AG04450 (cell line): ENCODE results near the gene LRMDA. TPM values are rescaled to one million over a fixed set of nuclear protein-coding genes. Genes with fewer than 3 reads are reported as not detected.

Experiments used
- CTCF ChIA-PET: fragments of 300-600, 350-600 bp; formaldehyde crosslinking; extraction: SDS; loops from one replicate; lab custom pipeline; 2022; ENCODE audit warnings: antibody characterized with exemption, inconsistent platforms; lab: Charles Lee
- POLR2A ChIA-PET: fragments of 350-600 bp; formaldehyde crosslinking; extraction: SDS; loops from one replicate; lab custom pipeline; 2021; ENCODE audit warnings: antibody characterized with exemption, inconsistent platforms; lab: Yijun Ruan, JAX
- DNase-seq: peaks from one replicate; pipeline ENCODE4 v3.0.0-alpha.2; 2011; ENCODE audit warnings: low read depth, low spot score
- H3K27ac ChIP-seq: one replicate; pipeline ENCODE4 v1.5.1; 2012; ENCODE audit warnings: low read depth, low read length, control low read depth
- H3K27me3 ChIP-seq: one replicate; pipeline ENCODE4 v1.6.0; 2012; ENCODE audit warnings: low read length; ENCODE audit not compliant: control insufficient read depth, insufficient read depth
- H3K4me3 ChIP-seq: 2 replicates; pipeline ENCODE4 v1.5.1; 2011; ENCODE audit warnings: mild to moderate bottlenecking, low read depth, low read length, control low read depth
- H3K9me3 ChIP-seq: 2 replicates; pipeline ENCODE4 v1.5.1; 2012; ENCODE audit warnings: low read length; ENCODE audit not compliant: control insufficient read depth, insufficient read depth
- polyA plus RNA-seq: library from polyadenylated mRNA; depleted of rRNA; stranded (reverse); fragments of >200 nt; gene quantifications from 2 replicates; pipeline ENCODE4 v1.2.3, GENCODE V29; 2011
- TF ChIP-seq, protein P1 (sequence below): IDR thresholded peaks from 2 replicates; pipeline ENCODE4 v1.5.1; 2011; ENCODE audit warnings: low read depth, low read length, control low read depth, inconsistent platforms

LRMDA gene
- polyA plus RNA-seq, 1 experiment: 0.12 TPM

DNA sequence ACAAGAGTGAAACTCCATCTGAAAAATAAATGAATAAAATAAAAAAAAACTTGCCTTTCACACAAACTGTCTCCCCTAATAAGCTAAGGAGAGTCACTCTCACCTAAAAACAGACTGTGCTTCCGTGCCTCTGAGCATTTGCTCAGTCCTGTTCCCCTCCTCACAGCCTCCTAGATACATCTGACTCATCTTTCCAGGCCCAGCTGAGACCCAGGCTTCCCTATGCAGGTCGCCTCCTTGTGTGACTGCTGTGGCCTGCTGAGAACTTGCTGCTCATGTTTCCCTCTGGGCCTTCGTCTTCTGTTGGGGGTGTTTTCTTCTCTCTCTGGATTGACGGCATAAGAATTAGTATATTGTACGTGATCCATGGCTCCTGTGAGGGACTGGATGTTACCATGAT lies 777.7 kb downstream of the LRMDA start:
- no peaks in the 10 kb centered on the region for H3K9me3 ChIP-seq
- DNase-seq: peak; percentile 32
- H3K27me3 ChIP-seq: no peaks in the 10 kb centered on the region
- TF ChIP-seq, protein P1, sequence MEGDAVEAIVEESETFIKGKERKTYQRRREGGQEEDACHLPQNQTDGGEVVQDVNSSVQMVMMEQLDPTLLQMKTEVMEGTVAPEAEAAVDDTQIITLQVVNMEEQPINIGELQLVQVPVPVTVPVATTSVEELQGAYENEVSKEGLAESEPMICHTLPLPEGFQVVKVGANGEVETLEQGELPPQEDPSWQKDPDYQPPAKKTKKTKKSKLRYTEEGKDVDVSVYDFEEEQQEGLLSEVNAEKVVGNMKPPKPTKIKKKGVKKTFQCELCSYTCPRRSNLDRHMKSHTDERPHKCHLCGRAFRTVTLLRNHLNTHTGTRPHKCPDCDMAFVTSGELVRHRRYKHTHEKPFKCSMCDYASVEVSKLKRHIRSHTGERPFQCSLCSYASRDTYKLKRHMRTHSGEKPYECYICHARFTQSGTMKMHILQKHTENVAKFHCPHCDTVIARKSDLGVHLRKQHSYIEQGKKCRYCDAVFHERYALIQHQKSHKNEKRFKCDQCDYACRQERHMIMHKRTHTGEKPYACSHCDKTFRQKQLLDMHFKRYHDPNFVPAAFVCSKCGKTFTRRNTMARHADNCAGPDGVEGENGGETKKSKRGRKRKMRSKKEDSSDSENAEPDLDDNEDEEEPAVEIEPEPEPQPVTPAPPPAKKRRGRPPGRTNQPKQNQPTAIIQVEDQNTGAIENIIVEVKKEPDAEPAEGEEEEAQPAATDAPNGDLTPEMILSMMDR: no peak
- ChIA-PET CTCF (interaction anchor here (0.7 kb wide), 1 partner anchor 22 kb away, joined by 3 read pairs; no protein-coding TSS in a partner anchor), POLR2A (no interaction called here)
- peak overlapping the region; percentile 25 for H3K27ac ChIP-seq
- H3K4me3 ChIP-seq: no peak overlapping the region

DNA sequence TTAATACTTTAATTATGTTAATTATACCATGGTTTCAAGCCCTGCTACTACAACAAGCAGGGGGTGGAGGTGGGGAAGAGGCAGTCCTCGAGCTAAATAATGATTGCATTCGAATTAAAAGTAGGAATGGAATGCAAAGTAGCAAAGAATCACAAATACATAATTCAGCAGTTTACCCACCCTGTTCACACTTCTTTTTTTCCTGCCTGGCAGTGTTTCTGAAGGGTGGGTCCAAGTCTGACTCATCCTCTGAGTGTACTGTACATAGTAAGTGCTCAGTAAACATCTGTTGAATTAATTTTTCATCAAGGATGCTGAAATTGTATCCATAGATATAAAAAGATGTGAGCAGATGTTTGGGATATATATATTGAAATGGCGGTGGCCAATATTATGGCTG lies 778.8 kb downstream of the LRMDA start:
- no peak for DNase-seq
- POLR2A ChIA-PET: no interaction called here
- H3K27ac ChIP-seq: no peak overlapping the region
- no peaks in the 10 kb centered on the region for H3K9me3 ChIP-seq
- no peaks in the 10 kb centered on the region for H3K27me3 ChIP-seq
- TF ChIP-seq, protein P1: no peak
- CTCF ChIA-PET: no interaction called here
- no peak overlapping the region for H3K4me3 ChIP-seq

DNA sequence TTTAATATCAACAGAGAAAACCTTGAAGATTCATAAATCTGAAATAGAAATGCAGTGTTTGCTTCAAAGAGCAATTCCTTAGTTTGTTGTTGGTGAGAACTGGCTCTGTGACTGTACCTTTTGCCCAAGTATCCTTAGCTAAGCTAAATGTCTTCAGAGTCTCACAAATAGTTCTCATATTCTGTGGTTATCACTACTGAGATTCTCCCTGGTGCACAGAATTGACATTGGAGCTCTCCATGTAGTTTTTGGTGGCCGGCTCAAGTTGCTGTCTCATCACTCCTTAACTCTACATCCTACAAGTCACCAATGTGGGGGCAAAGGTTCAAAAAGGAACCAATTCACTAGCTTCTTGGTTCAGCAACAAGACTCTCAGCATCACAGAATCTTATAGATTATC lies 780.3 kb downstream of the LRMDA start:
- TF ChIP-seq, protein P1: no peak
- ChIA-PET POLR2A (no interaction called here), CTCF (no interaction called here)
- Histone ChIP-seq H3K9me3 (no peaks in the 10 kb centered on the region), H3K4me3 (no peak overlapping the region), H3K27me3 (no peaks in the 10 kb centered on the region), H3K27ac (no peak overlapping the region)
- no peak for DNase-seq

DNA sequence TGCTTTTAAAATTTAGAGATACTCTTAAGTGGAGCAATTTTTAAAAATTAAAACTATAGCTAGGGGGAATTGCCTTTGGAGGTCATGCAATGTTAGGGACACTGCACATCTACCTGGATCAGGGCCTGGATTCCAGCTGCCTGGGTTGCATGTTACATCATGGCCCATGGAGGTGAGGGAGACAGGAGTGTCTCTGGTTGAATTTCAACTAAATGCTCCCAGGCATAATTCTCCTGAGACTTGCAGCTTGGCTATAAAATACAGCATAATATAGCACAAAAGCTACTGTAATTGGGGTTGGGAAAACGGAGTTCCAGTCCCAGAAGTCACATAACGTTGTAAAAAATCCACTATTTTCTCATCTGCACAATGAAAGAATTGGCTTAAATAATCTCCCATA lies 782.5 kb downstream of the LRMDA start:
- TF ChIP-seq, protein P1: no peak
- Histone ChIP-seq H3K4me3 (no peak overlapping the region), H3K27me3 (no peaks in the 10 kb centered on the region), H3K27ac (no peak overlapping the region), H3K9me3 (no peaks in the 10 kb centered on the region)
- DNase-seq: no peak
- ChIA-PET POLR2A (no interaction called here), CTCF (no interaction called here)

DNA sequence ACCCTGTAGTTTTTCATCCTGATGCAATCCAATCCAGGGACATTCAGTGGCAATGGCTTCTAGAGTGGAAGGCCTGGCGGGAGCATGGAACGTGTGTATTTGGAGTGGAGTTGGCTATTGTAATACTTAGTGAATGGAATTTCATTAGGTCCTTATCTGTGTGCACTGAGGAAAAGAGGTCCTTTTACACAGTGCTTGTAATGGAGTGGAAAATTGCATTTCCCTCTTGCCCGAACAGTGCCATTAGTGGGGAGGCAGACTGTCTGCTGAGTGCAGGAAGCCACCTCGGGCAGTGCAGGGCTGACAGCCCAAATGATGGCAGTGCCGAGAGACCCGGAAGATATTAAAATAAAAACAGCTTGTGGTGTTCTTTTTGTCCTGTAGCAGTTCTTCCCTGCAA lies 786.6 kb downstream of the LRMDA start:
- H3K27ac ChIP-seq: no peak overlapping the region
- TF ChIP-seq, protein P1: no peak
- H3K4me3 ChIP-seq: no peak overlapping the region
- DNase-seq: no peak
- no peaks in the 10 kb centered on the region for H3K9me3 ChIP-seq
- no peaks in the 10 kb centered on the region for H3K27me3 ChIP-seq
- CTCF ChIA-PET: no interaction called here
- POLR2A ChIA-PET: no interaction called here
